GM18951 (cell line): ENCODE data around the gene GRIA4.

Experiments
- POLR2A ChIP-seq: IDR thresholded peaks from 4 replicates; pipeline ENCODE4 v1.6.1; 2011; ENCODE audit warnings: mild to moderate bottlenecking; ENCODE audit not compliant: insufficient read length, insufficient read depth; ENCODE audit errors: extremely low read depth
- in situ Hi-C: fragments of 300-500 bp; cut with MboI; formaldehyde crosslinking; loops from one replicate; pipeline ENCODE4 v1.12.0; 2022; ENCODE audit warnings: low sequenced_read_pairs, mixed read lengths, inconsistent platforms; ENCODE audit not compliant: unreplicated experiment

The GRIA4 gene

DNA sequence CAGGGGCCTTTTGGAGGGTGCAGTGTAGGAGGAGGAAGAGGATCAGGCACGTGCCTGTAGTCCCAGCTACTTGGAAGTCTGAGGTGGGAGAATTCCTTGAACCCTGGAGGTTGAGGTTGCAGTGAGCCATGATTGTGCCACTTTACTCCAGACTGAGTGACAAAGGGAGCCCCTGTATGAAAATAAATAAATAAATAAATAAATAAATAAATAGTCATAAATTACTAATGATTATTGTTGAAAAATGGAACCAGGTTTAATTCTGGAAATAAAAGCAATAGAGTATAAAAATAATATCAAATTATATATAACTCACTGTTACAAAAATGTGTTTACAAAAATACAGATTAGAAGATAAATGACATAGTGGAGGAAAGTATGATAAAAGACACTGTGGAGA lies 37.9 kb downstream of the GRIA4 start:
- no peak for TF ChIP-seq POLR2A
- in situ Hi-C loops = no loop called here

- in situ Hi-C loops = no loop called here
- no peak for TF ChIP-seq POLR2A
Measured at GRCh38 chr11:105648762-105649161, 38.9 kb downstream of the GRIA4 start.

DNA sequence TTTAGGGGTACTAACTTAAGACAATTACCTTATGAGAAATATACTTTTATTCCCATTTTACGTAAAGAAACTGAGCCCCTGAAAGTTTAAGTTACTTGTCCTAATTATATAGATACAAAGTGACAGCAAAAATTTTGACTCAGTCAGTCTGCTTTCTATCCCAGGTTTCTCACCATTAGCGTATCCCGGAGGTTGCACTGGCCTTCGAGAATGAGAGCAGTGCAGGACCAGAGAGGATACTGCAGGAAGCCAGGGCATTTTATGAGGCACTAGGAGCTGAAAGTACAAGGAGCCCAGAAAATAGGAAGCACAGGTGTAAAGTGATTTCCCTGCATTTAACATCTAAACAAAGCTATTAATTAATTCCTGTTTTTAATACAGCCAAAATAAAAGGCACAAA lies 55.4 kb downstream of the GRIA4 start:
- TF ChIP-seq POLR2A = no peak
- in situ Hi-C loops = no loop called here

- no peak for TF ChIP-seq POLR2A
- in situ Hi-C loops = no loop called here
Measured at GRCh38 chr11:105667441-105667840, 57.6 kb downstream of the GRIA4 start.

GRCh38 chr11:105670811-105671210 lies 60.9 kb downstream of the GRIA4 start:
- in situ Hi-C loops = no loop called here
- no peak for TF ChIP-seq POLR2A

- no peak for TF ChIP-seq POLR2A
- in situ Hi-C loops = no loop called here
Measured at GRCh38 chr11:105673089-105673488, 63.2 kb downstream of the GRIA4 start.

- no peak for TF ChIP-seq POLR2A
- in situ Hi-C loops = no loop called here
Measured at GRCh38 chr11:105689631-105690030, 79.8 kb downstream of the GRIA4 start.

- in situ Hi-C loops = no loop called here
- TF ChIP-seq POLR2A = no peak
Measured at GRCh38 chr11:105690467-105690866, 80.6 kb downstream of the GRIA4 start.

DNA sequence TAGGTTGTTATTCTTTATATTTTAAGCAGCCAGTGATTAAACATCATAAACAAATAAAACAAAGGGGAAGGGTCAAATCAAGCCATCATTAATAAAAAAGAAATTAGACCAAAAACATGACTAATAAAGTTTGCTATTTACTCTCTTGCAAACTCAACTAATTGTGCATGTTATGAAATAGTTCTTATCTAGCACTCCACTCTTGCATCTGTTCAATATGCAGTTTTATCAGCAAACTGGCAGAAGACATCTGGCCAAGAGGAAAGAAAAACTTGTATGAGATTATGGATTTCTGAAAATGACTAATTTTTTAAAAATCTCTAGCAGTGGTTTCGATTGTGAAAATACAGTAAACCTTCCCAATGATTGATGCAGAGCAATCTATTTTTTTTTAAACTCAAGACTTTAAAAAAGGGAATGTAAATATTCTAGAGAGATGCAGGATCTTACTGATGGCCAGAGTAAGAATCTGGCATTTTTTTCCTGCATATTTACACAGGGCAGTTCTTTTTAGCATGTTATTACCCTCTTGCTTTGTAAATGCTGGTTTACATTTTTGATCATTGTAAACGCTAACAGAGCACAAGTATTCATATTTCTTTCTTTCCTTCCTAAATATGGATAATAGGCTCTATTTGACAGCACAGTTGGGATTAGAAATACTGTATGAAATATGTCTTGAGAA lies 83.3 kb downstream of the GRIA4 start:
- TF ChIP-seq POLR2A = no peak
- in situ Hi-C loops = no loop called here

GRCh38 chr11:105696000-105696399 lies 86.1 kb downstream of the GRIA4 start:
- in situ Hi-C loops = no loop called here
- no peak for TF ChIP-seq POLR2A

- in situ Hi-C loops = no loop called here
- TF ChIP-seq POLR2A = no peak
Measured at GRCh38 chr11:105697291-105697690, 87.4 kb downstream of the GRIA4 start.

DNA sequence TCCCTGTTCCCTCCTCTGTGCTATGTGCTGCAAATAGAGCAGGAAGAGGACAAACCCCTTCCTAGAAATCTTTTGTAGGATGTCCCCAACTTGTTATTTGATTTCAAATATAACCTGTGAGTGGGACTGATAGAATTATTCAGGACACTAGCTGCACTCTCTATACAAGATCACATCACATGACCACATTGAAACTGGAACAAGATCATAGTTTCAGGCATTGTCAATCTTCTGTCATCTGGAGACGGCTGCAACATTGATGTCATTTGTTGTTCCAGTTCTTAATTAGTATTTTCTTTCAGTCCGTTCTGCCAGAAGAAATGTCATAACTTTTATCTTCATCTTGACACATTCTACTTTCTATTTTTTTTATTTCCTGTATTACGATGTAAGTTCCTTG lies 89.3 kb downstream of the GRIA4 start:
- in situ Hi-C loops = no loop called here

DNA sequence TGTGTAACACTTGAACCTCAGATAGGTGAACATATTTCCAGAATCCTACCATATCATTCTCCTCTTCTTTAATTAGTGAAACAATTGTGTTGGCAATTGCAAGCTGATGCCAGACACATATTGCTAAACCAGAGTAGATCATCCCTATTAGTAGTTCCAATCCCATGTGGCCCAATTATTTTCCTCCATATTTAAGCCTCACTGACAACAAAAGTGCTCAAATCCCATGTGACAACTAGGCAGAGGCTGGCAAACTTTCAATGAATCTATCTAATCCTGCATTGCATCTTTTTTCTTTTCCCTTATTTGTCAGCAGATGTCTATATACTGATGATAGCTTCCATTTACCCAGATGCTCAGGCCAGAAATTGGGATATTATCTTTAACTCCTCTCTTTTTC lies 90.4 kb downstream of the GRIA4 start:
- in situ Hi-C loops = no loop called here
- no peak for TF ChIP-seq POLR2A

More for the DNA sequence above, 89.3 kb downstream of the GRIA4 start:
- no peak for TF ChIP-seq POLR2A

GRCh38 chr11:105701098-105701497 lies 91.2 kb downstream of the GRIA4 start:
- no peak for TF ChIP-seq POLR2A
- in situ Hi-C loops = no loop called here
